Adrenal gland (tissue), 19 donors: Measurements from ENCODE around the gene CLK3. TPM values are rescaled to one million over a fixed set of nuclear protein-coding genes. Genes with fewer than 3 reads are reported as not detected.

Experiments
- DNase-seq, 7 donors: peaks; one replicate each; pipeline ENCODE4 v3.0.0-alpha.2; 2019 to 2020
- H3K27ac ChIP-seq, 5 donors: fragments of 200-600 bp; sonication (generic) in 4 of 5; 1 replicate in 3 of 5; 2 replicates in 2 of 5; pipeline versions ENCODE4 v1.5.1 to v1.8.0; 2016 to 2020; ENCODE audit warnings: mild to moderate bottlenecking in 1 of 5
- H3K27me3 ChIP-seq: fragments of 200-600 bp; 2 replicates; pipeline ENCODE4 v1.8.0; 2021
- H3K36me3 ChIP-seq, 2 donors: fragments of 200-600 bp; replicated peaks in 1 of 2; 1 replicate in 1 of 2; 2 replicates in 1 of 2; pipeline versions ENCODE4 v1.5.1 to v1.8.0; 2018 to 2022
- H3K4me1 ChIP-seq, 2 donors: fragments of 200-600 bp; replicated peaks in 1 of 2; 1 replicate in 1 of 2; 2 replicates in 1 of 2; pipeline versions ENCODE4 v1.5.1 to v1.8.0; 2018 to 2021
- H3K4me3 ChIP-seq, 4 donors: fragments of 200-600 bp; sonication (generic) in 3 of 4; one replicate each; pipeline ENCODE4 v1.5.1; 2016 to 2018
- H3K9me3 ChIP-seq, 3 donors: fragments of 200-600 bp; sonication (generic) in 1 of 3; replicated peaks in 1 of 3; 1 replicate in 2 of 3; 2 replicates in 1 of 3; pipeline versions ENCODE4 v1.5.1 to v1.8.0; 2016 to 2021
- POLR2A ChIP-seq, 2 donors: fragments of 450-650 bp; IDR thresholded peaks; one replicate each; pipeline ENCODE4 v1.6.1; 2017; ENCODE audit warnings: antibody characterized with exemption in 2 of 2, mild to moderate bottlenecking in 2 of 2, moderate library complexity in 1 of 2
- WGBS, 4 donors: extraction: QIAGEN DNeasy Blood & Tissue Kit in 2 of 4; methylation state at CpG; one replicate each; pipeline versions ENCODE4 v1.1.5 to v1.1.7; 2013 to 2017; 5-methylcytosine and 5-hydroxymethylcytosine counted together
- intact Hi-C, 2 donors: fragments of 100-400 bp; cut with DNase I; formaldehyde crosslinking; loops; one replicate each; pipeline versions ENCODE4 v1.14.1 to v1.15.0; 2022 to 2023
- long read RNA-seq, 10 donors: library from polyadenylated mRNA in 3 of 10; unstranded in 2 of 10; stranded (forward) in 1 of 10; transcript quantifications; one replicate each; pipeline ENCODE4 v2.0.0 and lab custom pipeline, GENCODE V29; 2021 to 2026
- polyA plus RNA-seq, 3 donors: library from polyadenylated mRNA; stranded (reverse); fragments of 200-250 nt in 2 of 3; fragments of 350-450 nt in 1 of 3; fragmentation: Illumina TruSeq in 1 of 3; extraction: RNeasy Lipid Tissue Mini Kit (QIAGEN cat#74804) in 1 of 3; gene quantifications; one replicate each; pipeline ENCODE4 v1.2.3, GENCODE V29; 2013 to 2014
- total RNA-seq, 9 donors: library from RNA; depleted of rRNA in 4 of 9; stranded (reverse); fragments of >200 nt in 4 of 9; fragments of 120-200 nt in 1 of 9; fragmentation: NEBNext Ultra II Directional in 1 of 9; extraction: Animal tissue kit (Norgen Biotek cat#: 25700) in 1 of 9; gene quantifications; one replicate each; pipeline versions ENCODE4 v1.1.0 to v1.2.4, GENCODE V29; 2013 to 2023
- TF ChIP-seq, protein P1 (sequence below), 6 experiments: fragments of 450-650 bp in 4 of 6; fragments of 200-600 bp in 2 of 6; sonication (generic) in 1 of 6; IDR thresholded peaks; 1 replicate in 5 of 6; 2 replicates in 1 of 6; pipeline versions ENCODE4 v1.5.1 to v1.8.0; 2016 to 2021; ENCODE audit warnings: antibody characterized with exemption in 6 of 6, mild to moderate bottlenecking in 2 of 6, moderate library complexity in 1 of 6
- donor health status: healthy with polysubstance abuse.
- donor health status: Bipolar disorder and iron deficiency.
- donor health status: DM: yes; HTN: yes; CAD: no.
- donor health status: DM: no; HTN: no; CAD: no.
- donor health status: DM: no; HTN: no; CAD: no.
- donor health status: DM: yes; HTN: yes; CAD: no.

Gene CLK3
- total RNA-seq: 100 to 1,000 TPM in 2 of 9 donors, 10 to 100 TPM in 7; 26.2 to 123 (median 58.5) TPM
- 100 to 1,000 TPM in 2 of 3 donors, 10 to 100 TPM in 1; 71.2 to 160 (median 123) TPM for polyA plus RNA-seq
- long read RNA-seq, donor 1, transcript CLK3-202 (13 exons, 2,621 nt): major isoform, 7 of 11 reads
- long read RNA-seq, donor 1, partial matches to known transcripts: 0 of 11 reads
- long read RNA-seq, donor 1, other reads (novel, unspliced or antisense): 0 of 11 reads
- long read RNA-seq, donor 2, transcript CLK3-202 (13 exons, 2,621 nt): major isoform, 6 of 10 reads
- long read RNA-seq, donor 2, partial matches to known transcripts: 0 of 10 reads
- long read RNA-seq, donor 2, other reads (novel, unspliced or antisense): 0 of 10 reads
- long read RNA-seq, donor 3, partial matches to known transcripts: 0 of 6 reads
- long read RNA-seq, donor 3, other reads (novel, unspliced or antisense): 0 of 6 reads
- long read RNA-seq, donor 4, transcript CLK3-202 (13 exons, 2,621 nt): major isoform, 38 of 49 reads
- long read RNA-seq, donor 4, partial matches to known transcripts: 6 of 49 reads
- long read RNA-seq, donor 4, other reads (novel, unspliced or antisense): 5 of 49 reads
- long read RNA-seq, donor 5, transcript CLK3-203 (12 exons, 3,787 nt): minor isoform, 5 of 119 reads
- long read RNA-seq, donor 5, transcript CLK3-202 (13 exons, 2,621 nt): major isoform, 88 of 119 reads
- long read RNA-seq, donor 5, partial matches to known transcripts: 8 of 119 reads
- long read RNA-seq, donor 5, other reads (novel, unspliced or antisense): 17 of 119 reads
- long read RNA-seq, donor 6, transcript CLK3-202 (13 exons, 2,621 nt): major isoform, 14 of 25 reads
- long read RNA-seq, donor 6, partial matches to known transcripts: 5 of 25 reads
- long read RNA-seq, donor 6, other reads (novel, unspliced or antisense): 6 of 25 reads
- long read RNA-seq, donor 7, partial matches to known transcripts: 0 of 7 reads
- long read RNA-seq, donor 7, other reads (novel, unspliced or antisense): 0 of 7 reads
- long read RNA-seq, donor 8, transcript CLK3-202 (13 exons, 2,621 nt): major isoform, 5 of 10 reads
- long read RNA-seq, donor 8, partial matches to known transcripts: 0 of 10 reads
- long read RNA-seq, donor 8, other reads (novel, unspliced or antisense): 0 of 10 reads
- long read RNA-seq, donor 9, transcript CLK3-202 (13 exons, 2,621 nt): major isoform, 8 of 13 reads
- long read RNA-seq, donor 9, partial matches to known transcripts: 0 of 13 reads
- long read RNA-seq, donor 9, other reads (novel, unspliced or antisense): 5 of 13 reads
- long read RNA-seq, donor 10, transcript CLK3-222 (1 exons, 958 nt): major isoform, 5 of 9 reads
- long read RNA-seq, donor 10, partial matches to known transcripts: 0 of 9 reads
- long read RNA-seq, donor 10, other reads (novel, unspliced or antisense): 0 of 9 reads

DNA sequence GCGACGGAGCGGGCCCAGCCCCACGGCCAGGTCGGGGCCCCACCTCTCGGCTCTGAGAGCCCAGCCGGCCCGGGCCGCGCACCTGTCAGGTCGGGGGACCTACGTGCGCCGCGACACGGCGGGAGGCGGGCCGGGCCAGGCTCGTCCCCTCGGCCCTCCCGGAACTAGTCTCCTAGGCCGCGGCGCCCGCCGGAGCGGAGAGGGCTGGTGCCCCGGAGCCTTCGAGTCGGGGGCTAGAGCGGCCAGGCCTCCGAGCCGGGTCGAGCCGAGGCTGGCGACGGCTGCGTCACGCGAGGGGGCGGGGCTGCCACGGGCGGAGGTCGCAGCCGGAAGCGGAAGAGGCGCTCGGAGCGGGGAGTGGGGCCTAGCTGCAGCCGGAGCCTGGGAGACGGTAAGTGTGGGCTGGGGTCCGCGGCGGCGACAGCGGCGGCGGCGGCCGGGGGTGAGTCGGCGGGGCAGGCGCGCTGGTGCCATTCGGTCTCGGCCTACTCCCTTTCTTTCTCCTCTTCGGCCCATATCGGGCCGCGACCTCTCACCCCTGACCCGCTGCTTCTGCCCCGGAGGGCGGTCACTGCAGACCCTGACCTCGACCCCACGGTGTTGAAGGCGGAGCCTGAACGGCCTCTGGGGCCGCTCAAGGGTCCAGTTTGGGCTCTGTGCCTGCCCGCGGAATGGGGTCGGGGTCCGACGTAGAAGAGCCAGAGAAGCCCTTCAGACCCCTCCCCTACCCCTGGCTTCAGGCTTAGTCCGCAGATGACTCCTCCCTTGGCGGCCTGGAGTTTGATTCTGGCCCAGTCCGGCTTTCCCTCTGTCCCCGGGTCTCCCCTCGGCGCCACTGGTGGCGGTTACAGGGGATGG, at the start of gene CLK3:
Gene CLK3 (plus strand): TSS at position 329 of the 858 bp plus-strand sequence. CDS start 3,361 bp downstream, outside the sequence.
- no peaks in the 10 kb centered on the region for H3K9me3 ChIP-seq
- peak within 1 kb of the TSS; percentile 60 to 85 (median 70) for H3K4me3 ChIP-seq
- DNase-seq: peak; percentile 93 to 97 (median 96)
- peak; percentile 75 to 95 for TF ChIP-seq POLR2A (IDR thresholded peaks at IDR 0.05)
- TF ChIP-seq, protein P1, sequence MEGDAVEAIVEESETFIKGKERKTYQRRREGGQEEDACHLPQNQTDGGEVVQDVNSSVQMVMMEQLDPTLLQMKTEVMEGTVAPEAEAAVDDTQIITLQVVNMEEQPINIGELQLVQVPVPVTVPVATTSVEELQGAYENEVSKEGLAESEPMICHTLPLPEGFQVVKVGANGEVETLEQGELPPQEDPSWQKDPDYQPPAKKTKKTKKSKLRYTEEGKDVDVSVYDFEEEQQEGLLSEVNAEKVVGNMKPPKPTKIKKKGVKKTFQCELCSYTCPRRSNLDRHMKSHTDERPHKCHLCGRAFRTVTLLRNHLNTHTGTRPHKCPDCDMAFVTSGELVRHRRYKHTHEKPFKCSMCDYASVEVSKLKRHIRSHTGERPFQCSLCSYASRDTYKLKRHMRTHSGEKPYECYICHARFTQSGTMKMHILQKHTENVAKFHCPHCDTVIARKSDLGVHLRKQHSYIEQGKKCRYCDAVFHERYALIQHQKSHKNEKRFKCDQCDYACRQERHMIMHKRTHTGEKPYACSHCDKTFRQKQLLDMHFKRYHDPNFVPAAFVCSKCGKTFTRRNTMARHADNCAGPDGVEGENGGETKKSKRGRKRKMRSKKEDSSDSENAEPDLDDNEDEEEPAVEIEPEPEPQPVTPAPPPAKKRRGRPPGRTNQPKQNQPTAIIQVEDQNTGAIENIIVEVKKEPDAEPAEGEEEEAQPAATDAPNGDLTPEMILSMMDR (IDR thresholded peaks at IDR 0.05): peak in 1 of 6 experiments; percentile 6
- intact Hi-C loops: loop anchor here in 1 of 2 donors (10.0 kb wide), 1 partner anchor 71 kb away; the partner anchor contains the start of gene ARID3B
- peak within 1 kb of the TSS; percentile 75 to 100 (median 98) for H3K27ac ChIP-seq
- H3K27me3 ChIP-seq: no peaks in the 10 kb centered on the region
- 0% methylated on average over 13 to 91 of the region's 91 CpGs for WGBS, 4 donors
- H3K36me3 ChIP-seq: peaks cover 0 to 20% of the 10 kb centered on the region in 2 donors
- peaks cover 9 to 36% of the 10 kb centered on the region in 2 donors for H3K4me1 ChIP-seq

DNA sequence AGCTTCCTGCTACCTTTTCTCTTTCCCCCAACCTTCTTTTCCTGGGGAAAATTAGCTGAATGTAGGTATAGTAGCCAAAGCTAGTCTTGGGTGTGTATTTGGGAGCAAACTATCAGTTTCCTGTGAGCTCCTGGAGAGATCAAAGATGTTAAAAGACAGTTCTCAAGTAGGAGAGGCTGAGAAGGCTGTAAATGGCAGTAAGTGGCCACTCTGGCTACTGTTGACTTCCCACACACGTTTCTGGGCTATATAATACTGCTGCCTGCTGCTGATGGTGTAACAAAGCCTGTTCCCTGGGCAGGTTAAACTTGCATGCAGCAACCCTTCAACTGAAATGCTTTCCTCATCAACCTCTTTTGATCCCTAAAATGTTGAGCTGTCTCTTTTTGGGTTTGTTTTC, 47.0 kb upstream of the CLK3 start:
- Histone ChIP-seq H3K4me3 (no peak overlapping the region), H3K27ac (no peak overlapping the region), H3K9me3 (no peaks in the 10 kb centered on the region), H3K36me3 (peaks cover 0 to 7% of the 10 kb centered on the region in 2 donors), H3K4me1 (peaks cover 0 to 9% of the 10 kb centered on the region in 2 donors), H3K27me3 (no peaks in the 10 kb centered on the region)
- WGBS, 4 donors: 55 to 70% (median 66%) methylated on average over 1 of the region's 1 CpG
- no peak for DNase-seq
- TF ChIP-seq, protein P1 (IDR thresholded peaks at IDR 0.05): no peak
- TF ChIP-seq POLR2A (IDR thresholded peaks at IDR 0.05): no peak
- intact Hi-C loops: no loop called here

- H3K4me3 ChIP-seq: no peak overlapping the region
- TF ChIP-seq POLR2A (IDR thresholded peaks at IDR 0.05): no peak
- TF ChIP-seq, protein P1 (IDR thresholded peaks at IDR 0.05): no peak
- H3K9me3 ChIP-seq: no peaks in the 10 kb centered on the region
- intact Hi-C loops: no loop called here
- H3K36me3 ChIP-seq: peaks cover 0 to 14% of the 10 kb centered on the region in 2 donors
- no peak for DNase-seq
- H3K27me3 ChIP-seq: no peaks in the 10 kb centered on the region
- 86 to 89% (median 88%) methylated on average over 4 of the region's 4 CpGs for WGBS, 4 donors
- H3K4me1 ChIP-seq: peaks cover 0 to 9% of the 10 kb centered on the region in 2 donors
- H3K27ac ChIP-seq: no peak overlapping the region
Observed at GRCh38 chr15:74569731-74570070, 45.9 kb upstream of the CLK3 start.
